GM23248 (cell line): ENCODE results near the gene ALDH16A1. TPM values are rescaled to one million over a fixed set of nuclear protein-coding genes. Genes with fewer than 3 reads are reported as not detected.

Experiments used
- DNase-seq: peaks from one replicate; pipeline ENCODE4 v3.0.0-alpha.2; 2015
- H2AFZ ChIP-seq: fragments of 200-600 bp; sonication (generic); 2 replicates; pipeline ENCODE4 v1.6.1; 2016; ENCODE audit warnings: antibody characterized with exemption
- H3F3A ChIP-seq: fragments of 200-600 bp; sonication (generic); 2 replicates; pipeline ENCODE4 v1.6.1; 2016; ENCODE audit warnings: mild to moderate bottlenecking, antibody characterized with exemption, mixed run types; ENCODE audit not compliant: insufficient read depth
- H3K27ac ChIP-seq: fragments of 200-600 bp; sonication (generic); 2 replicates; pipeline ENCODE4 v1.5.1; 2016; ENCODE audit warnings: mild to moderate bottlenecking
- H3K27me3 ChIP-seq: fragments of 200-600 bp; sonication (generic); replicated peaks from 2 replicates; pipeline ENCODE4 v1.6.1; 2016; ENCODE audit warnings: mild to moderate bottlenecking; ENCODE audit not compliant: insufficient read depth
- H3K36me3 ChIP-seq: fragments of 200-600 bp; sonication (generic); 2 replicates; pipeline ENCODE4 v1.6.1; 2016; ENCODE audit warnings: low read depth, mild to moderate bottlenecking
- H3K4me1 ChIP-seq: fragments of 200-600 bp; sonication (generic); 2 replicates; pipeline ENCODE4 v1.6.1; 2016; ENCODE audit warnings: mild to moderate bottlenecking; ENCODE audit not compliant: insufficient read depth
- H3K4me2 ChIP-seq: fragments of 200-600 bp; sonication (generic); one replicate; pipeline ENCODE4 v1.6.1; 2016; ENCODE audit warnings: mild to moderate bottlenecking; ENCODE audit not compliant: unreplicated experiment
- H3K4me3 ChIP-seq: fragments of 200-600 bp; sonication (generic); 2 replicates; pipeline ENCODE4 v1.5.1; 2016; ENCODE audit warnings: mild to moderate bottlenecking
- H3K79me2 ChIP-seq: fragments of 200-600 bp; sonication (generic); 2 replicates; pipeline ENCODE4 v1.6.1; 2016; ENCODE audit warnings: mild to moderate bottlenecking; ENCODE audit not compliant: insufficient read depth
- H3K9ac ChIP-seq: fragments of 200-600 bp; sonication (generic); 2 replicates; pipeline ENCODE4 v1.6.1; 2016; ENCODE audit warnings: mild to moderate bottlenecking
- H3K9me2 ChIP-seq: fragments of 200-600 bp; sonication (generic); 2 replicates; pipeline ENCODE4 v1.6.1; 2016; ENCODE audit warnings: mixed run types, mild to moderate bottlenecking, moderate library complexity; ENCODE audit not compliant: insufficient read depth
- H3K9me3 ChIP-seq: fragments of 200-600 bp; sonication (generic); one replicate; pipeline ENCODE4 v1.6.1; 2017; ENCODE audit warnings: low read depth
- H4K20me1 ChIP-seq: fragments of 200-600 bp; sonication (generic); 2 replicates; pipeline ENCODE4 v1.6.0; 2016; ENCODE audit not compliant: insufficient read depth
- EZH2 ChIP-seq: fragments of 200-600 bp; sonication (generic); IDR thresholded peaks from 2 replicates; pipeline ENCODE4 v1.6.1; 2018; ENCODE audit warnings: antibody characterized with exemption, mild to moderate bottlenecking; ENCODE audit not compliant: insufficient read depth, poor library complexity, severe bottlenecking
- EZH2phosphoT487 ChIP-seq: fragments of 200-600 bp; sonication (generic); IDR thresholded peaks from 2 replicates; pipeline ENCODE4 v1.6.1; 2018; ENCODE audit warnings: antibody characterized with exemption, moderate library complexity, mild to moderate bottlenecking, low read depth; ENCODE audit not compliant: insufficient read depth
- WGBS, 2 experiments: methylation state at CpG; one replicate each; pipeline ENCODE4 v1.1.6; 2015 to 2017; ENCODE audit warnings: low lambda C conversion rate in 2 of 2, low coverage in 1 of 2; ENCODE audit errors: missing lambda C conversion rate in 2 of 2; 5-methylcytosine and 5-hydroxymethylcytosine counted together
- in situ Hi-C: fragments of 300-500 bp; cut with MboI; formaldehyde crosslinking; loops from 2 replicates; pipeline ENCODE4 v1.15.0; 2020
- polyA plus RNA-seq: library from polyadenylated mRNA; unstranded; fragments of >200 nt; fragmentation: Nextera tagmentation; extraction: Ambion mirVana; gene quantifications from 2 replicates; pipeline ENCODE4 v1.2.1, GENCODE V29; 2016
- total RNA-seq: library from RNA; depleted of rRNA; stranded (reverse); fragments of >200 nt; shearing (Covaris generic); gene quantifications from 2 replicates; pipeline ENCODE4 v1.2.3, GENCODE V29; 2014

ALDH16A1 gene
- total and polyA plus RNA-seq, 2 experiments from 2014 or later, result 9.4 to 30.4 TPM

GRCh38 chr19:49425178-49425577 lies 27.8 kb upstream of the ALDH16A1 start, which contains the start of gene GFY:
Gene GFY (plus strand): TSS chr19:49425388. CDS start chr19:49426431, 1,043 bp downstream.
- 39% methylated on average over 7 of the region's 7 CpGs for WGBS, 2 experiments
- no peak within 1 kb of the TSS for H3K27ac ChIP-seq
- 0 out of 2 replicates have a peak, but pooled peaks cover 5% of the 10 kb centered on the region for H3K4me1 ChIP-seq
- no peaks in the 10 kb centered on the region for H3F3A ChIP-seq
- no peaks in the 10 kb centered on the region for H3K9me2 ChIP-seq
- in situ Hi-C loops, result no loop called here
- peaks cover 87% of the 10 kb centered on the region for H3K27me3 ChIP-seq
- H3K9me3 ChIP-seq, result no peaks in the 10 kb centered on the region
- no peaks in the 10 kb centered on the region for H3K79me2 ChIP-seq
- no peak for DNase-seq
- no peaks in the 10 kb centered on the region for H3K36me3 ChIP-seq
- no peak within 1 kb of the TSS for H3K4me2 ChIP-seq
- TF ChIP-seq EZH2 (no peak), EZH2phosphoT487 (no peak)
- H3K4me3 ChIP-seq, result no peak within 1 kb of the TSS
- no peak within 1 kb of the TSS for H2AFZ ChIP-seq
- H4K20me1 ChIP-seq, result no peaks in the 10 kb centered on the region
- H3K9ac ChIP-seq, result no peak within 1 kb of the TSS

GRCh38 chr19:49425922-49426592 lies 27.0 kb upstream of the ALDH16A1 start:
- Histone ChIP-seq H2AFZ (no peak overlapping the region), H4K20me1 (no peaks in the 10 kb centered on the region), H3K4me1 (0 out of 2 replicates have a peak, but pooled peaks cover 4% of the 10 kb centered on the region), H3K27ac (no peak overlapping the region), H3F3A (no peaks in the 10 kb centered on the region), H3K36me3 (no peaks in the 10 kb centered on the region), H3K4me2 (no peak overlapping the region), H3K9me3 (no peaks in the 10 kb centered on the region), H3K27me3 (peaks cover 93% of the 10 kb centered on the region), H3K79me2 (no peaks in the 10 kb centered on the region), H3K9ac (no peak overlapping the region), H3K4me3 (no peak overlapping the region), H3K9me2 (no peaks in the 10 kb centered on the region)
- TF ChIP-seq EZH2phosphoT487 (no peak), EZH2 (peak; percentile 15)
- DNase-seq, result peak; percentile 72
- 2% methylated on average over 30 of the region's 30 CpGs for WGBS, 2 experiments
- in situ Hi-C loops, result no loop called here

- TF ChIP-seq EZH2phosphoT487 (no peak), EZH2 (no peak)
- WGBS, 2 experiments, result 32 to 34% methylated on average over 10 to 12 of the region's 12 CpGs
- Histone ChIP-seq H3K27ac (no peak overlapping the region), H3K4me2 (no peak overlapping the region), H2AFZ (no peak overlapping the region), H3K9ac (no peak overlapping the region), H3K79me2 (no peaks in the 10 kb centered on the region), H3K9me3 (no peaks in the 10 kb centered on the region), H3K4me3 (no peak overlapping the region), H4K20me1 (no peaks in the 10 kb centered on the region), H3K36me3 (no peaks in the 10 kb centered on the region), H3K4me1 (no peaks in the 10 kb centered on the region), H3K27me3 (peaks cover 95% of the 10 kb centered on the region), H3K9me2 (no peaks in the 10 kb centered on the region), H3F3A (no peaks in the 10 kb centered on the region)
- in situ Hi-C loops, result no loop called here
- no peak for DNase-seq
Observed at GRCh38 chr19:49427339-49427738, 25.7 kb upstream of the ALDH16A1 start.

- Histone ChIP-seq H3K4me2 (no peak overlapping the region), H3K27ac (no peak overlapping the region), H3K79me2 (no peaks in the 10 kb centered on the region), H3K9me3 (no peaks in the 10 kb centered on the region), H3K9ac (no peak overlapping the region), H2AFZ (no peak overlapping the region; the same call in 1 of the 2 replicates), H3K4me1 (no peaks in the 10 kb centered on the region), H3K9me2 (no peaks in the 10 kb centered on the region), H4K20me1 (no peaks in the 10 kb centered on the region), H3F3A (no peaks in the 10 kb centered on the region), H3K27me3 (peaks cover 95% of the 10 kb centered on the region), H3K36me3 (no peaks in the 10 kb centered on the region), H3K4me3 (no peak overlapping the region)
- TF ChIP-seq EZH2, result peak; percentile 95
- no peak for TF ChIP-seq EZH2phosphoT487
- 2 to 4% methylated on average over 27 to 38 of the region's 45 CpGs for WGBS, 2 experiments
- DNase-seq, result peak; percentile 43
- in situ Hi-C loops, result no loop called here
Observed at GRCh38 chr19:49427855-49428546, 25.0 kb upstream of the ALDH16A1 start.
